Left ventricle myocardium inferior (tissue), 1 donor: ENCODE results near the gene KNG1. TPM values are rescaled to one million over a fixed set of nuclear protein-coding genes. Genes with fewer than 3 reads are reported as not detected.
"Not testable (repeated sequence)": the region's sequence is repeated elsewhere in the genome, so short reads cannot be mapped to it uniquely, and the experiment has no call there.

Source experiments
- DNase-seq: peaks from one replicate; pipeline ENCODE4 v3.0.0-alpha.2; 2020
- H3K27ac ChIP-seq: fragments of 200-600 bp; replicated peaks from 2 replicates; pipeline ENCODE4 v1.8.0; 2021
- H3K27me3 ChIP-seq: fragments of 200-600 bp; 2 replicates; pipeline ENCODE4 v1.8.0; 2021; ENCODE audit warnings: low read depth
- H3K36me3 ChIP-seq: fragments of 200-600 bp; 2 replicates; pipeline ENCODE4 v1.8.0; 2021
- H3K4me1 ChIP-seq: fragments of 200-600 bp; 2 replicates; pipeline ENCODE4 v1.8.0; 2021
- H3K4me3 ChIP-seq: fragments of 200-600 bp; 2 replicates; pipeline ENCODE4 v1.8.0; 2021; ENCODE audit warnings: mild to moderate bottlenecking, moderate library complexity
- H3K9me3 ChIP-seq: fragments of 200-600 bp; replicated peaks from 2 replicates; pipeline ENCODE4 v1.8.0; 2021
- CTCF ChIP-seq: fragments of 200-600 bp; IDR thresholded peaks from 2 replicates; pipeline ENCODE4 v1.8.0; 2021; ENCODE audit warnings: antibody characterized with exemption, mild to moderate bottlenecking, borderline replicate concordance
- intact Hi-C: fragments of 100-400 bp; cut with micrococcal nuclease; formaldehyde crosslinking; loops from one replicate; pipeline ENCODE4 v1.11.0; 2022
- total RNA-seq: library from RNA; stranded (reverse); fragmentation: NEBNext Ultra II Directional; extraction: Animal tissue kit (Norgen Biotek cat#: 25700); gene quantifications from one replicate; pipeline ENCODE4 v1.2.1, GENCODE V29; 2021
- donor health status: DM: no; HTN: yes; CAD: no; lungs with severe emphysema.

KNG1 gene
- total RNA-seq, 1 donor from 2014 or later: 0.14 TPM

DNA sequence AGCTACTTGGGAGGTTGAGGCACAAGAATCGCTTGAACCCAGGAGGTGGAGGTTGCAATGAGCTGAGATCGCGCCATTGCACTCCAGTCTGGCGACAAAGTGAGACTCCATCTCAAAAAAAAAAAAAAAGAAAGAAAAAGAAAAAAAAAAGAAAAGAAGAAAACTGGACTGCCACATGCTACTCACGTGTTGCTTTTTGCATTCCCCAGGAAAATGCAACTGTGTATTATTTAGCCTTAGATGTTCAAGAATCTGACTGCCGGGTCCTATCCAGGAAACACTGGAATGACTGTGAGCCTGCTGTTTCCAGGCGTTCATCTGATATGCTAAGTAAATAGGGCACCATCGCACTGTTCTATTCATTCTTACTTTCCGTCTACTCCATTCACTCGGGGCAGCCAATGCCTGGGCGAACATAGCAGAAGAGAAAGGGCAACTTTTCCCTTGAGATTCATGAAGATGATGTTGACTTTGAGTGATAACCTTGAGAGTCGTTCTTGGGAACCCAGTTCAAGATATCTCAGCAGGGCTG is 30.0 kb upstream of the KNG1 start:
- Histone ChIP-seq H3K4me1 (no peaks in the 10 kb centered on the region), H3K36me3 (no peaks in the 10 kb centered on the region), H3K27me3 (peaks cover 17% of the 10 kb centered on the region), H3K4me3 (no peak overlapping the region), H3K27ac (no peak overlapping the region), H3K9me3 (no peaks in the 10 kb centered on the region)
- no peak for DNase-seq
- intact Hi-C loops: no loop called here
- no peak for TF ChIP-seq CTCF

- H3K27ac ChIP-seq, H3K36me3 ChIP-seq, H3K27me3 ChIP-seq, DNase-seq, intact Hi-C loops, H3K9me3 ChIP-seq, H3K4me1 ChIP-seq, H3K4me3 ChIP-seq: not testable (repeated sequence)
Observed at GRCh38 chr3:186690304-186690703, 26.9 kb upstream of the KNG1 start.

DNA sequence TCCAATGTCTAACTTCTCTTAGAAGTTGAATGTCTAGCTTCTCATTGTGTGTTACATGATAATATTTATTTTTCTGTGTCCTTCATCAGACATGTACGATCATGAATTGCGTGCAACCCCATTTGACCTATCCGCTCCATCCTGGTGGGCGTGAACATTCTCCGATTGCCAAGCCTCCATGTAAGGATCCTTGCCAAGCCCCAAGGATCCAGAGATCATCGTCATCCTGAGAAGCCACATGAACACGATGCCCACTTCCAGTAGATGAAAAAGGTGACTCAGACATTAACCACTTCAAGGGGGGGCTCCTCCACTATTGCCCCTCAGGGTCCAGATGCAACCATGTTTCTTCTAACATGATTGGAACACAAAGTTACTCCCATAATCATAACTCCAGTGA is 25.5 kb upstream of the KNG1 start:
- Histone ChIP-seq H3K27ac (no peak overlapping the region), H3K27me3 (no peaks in the 10 kb centered on the region), H3K36me3 (no peaks in the 10 kb centered on the region), H3K9me3 (no peaks in the 10 kb centered on the region), H3K4me1 (peaks cover 7% of the 10 kb centered on the region), H3K4me3 (no peak overlapping the region)
- TF ChIP-seq CTCF: no peak
- DNase-seq: no peak
- intact Hi-C loops: no loop called here

DNA sequence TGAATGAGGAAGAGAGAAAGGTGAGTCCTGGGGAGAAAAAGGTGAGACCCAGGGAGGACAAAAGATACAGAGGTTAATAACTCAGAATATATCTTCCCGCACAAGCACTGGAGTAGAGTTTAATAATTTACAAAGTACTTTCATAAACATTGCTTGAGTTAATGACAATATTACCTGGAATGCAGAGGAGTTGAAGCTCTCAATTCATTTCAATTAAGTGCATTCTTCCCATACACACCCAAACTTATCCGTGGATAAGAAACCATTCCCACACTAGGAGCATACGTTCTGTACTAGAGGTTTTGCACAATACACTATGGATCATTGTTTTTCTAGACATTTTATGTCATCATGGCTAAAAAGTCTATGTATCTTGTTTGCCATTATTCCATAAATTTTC is 23.3 kb upstream of the KNG1 start:
- H3K27me3 ChIP-seq: no peaks in the 10 kb centered on the region
- TF ChIP-seq CTCF: no peak
- intact Hi-C loops: no loop called here

GRCh38 chr3:186694288-186695032 is 22.7 kb upstream of the KNG1 start:
- Histone ChIP-seq H3K4me3 (no peak overlapping the region), H3K27ac (no peak overlapping the region), H3K27me3 (no peaks in the 10 kb centered on the region), H3K9me3 (no peaks in the 10 kb centered on the region), H3K4me1 (peaks cover 13% of the 10 kb centered on the region), H3K36me3 (no peaks in the 10 kb centered on the region)
- intact Hi-C loops: no loop called here
- no peak for TF ChIP-seq CTCF
- no peak for DNase-seq

More for the DNA sequence above, 23.3 kb upstream of the KNG1 start:
- Histone ChIP-seq H3K9me3 (no peaks in the 10 kb centered on the region), H3K4me3 (no peak overlapping the region), H3K27ac (no peak overlapping the region), H3K4me1 (peaks cover 13% of the 10 kb centered on the region), H3K36me3 (no peaks in the 10 kb centered on the region)
- DNase-seq: no peak

GRCh38 chr3:186696522-186696921 is 20.6 kb upstream of the KNG1 start:
- Histone ChIP-seq H3K9me3 (no peaks in the 10 kb centered on the region), H3K4me3 (no peak overlapping the region), H3K27ac (no peak overlapping the region), H3K27me3 (no peaks in the 10 kb centered on the region), H3K4me1 (peaks cover 23% of the 10 kb centered on the region), H3K36me3 (no peaks in the 10 kb centered on the region)
- DNase-seq: no peak
- no peak for TF ChIP-seq CTCF
- intact Hi-C loops: no loop called here
